Mesenchymal stem cell (in vitro differentiated cells and primary cell): ENCODE results near the gene OSBPL7.

Experiments used
- DNase-seq: peaks from one replicate; pipeline ENCODE4 v3.0.0-alpha.2; 2013
- H2AFZ ChIP-seq: one replicate; pipeline ENCODE4 v1.6.1; 2013; ENCODE audit warnings: low read depth, mild to moderate bottlenecking, control low read depth, inconsistent platforms, low read length, moderate library complexity
- H2AK5ac ChIP-seq: 2 replicates; pipeline ENCODE4 v1.6.1; 2013; ENCODE audit warnings: low read length, moderate library complexity, mild to moderate bottlenecking, inconsistent platforms; ENCODE audit not compliant: severe bottlenecking
- H2BK120ac ChIP-seq: one replicate; pipeline ENCODE4 v1.6.1; 2013; ENCODE audit warnings: low read depth, mild to moderate bottlenecking, inconsistent platforms, low read length, moderate library complexity
- H2BK12ac ChIP-seq, 2 experiments: one replicate each; pipeline ENCODE4 v1.6.1; 2013; ENCODE audit warnings: inconsistent platforms in 2 of 2, low read length in 2 of 2, mild to moderate bottlenecking in 2 of 2, moderate library complexity in 2 of 2, control low read depth in 1 of 2
- H2BK15ac ChIP-seq: one replicate; pipeline ENCODE4 v1.6.1; 2013; ENCODE audit warnings: mild to moderate bottlenecking, low read depth, inconsistent platforms; ENCODE audit not compliant: poor library complexity, severe bottlenecking
- H2BK5ac ChIP-seq: 2 replicates; pipeline ENCODE4 v1.6.1; 2013; ENCODE audit warnings: low read depth, mild to moderate bottlenecking, low read length, control low read depth, inconsistent platforms; ENCODE audit not compliant: poor library complexity, severe bottlenecking
- H3K14ac ChIP-seq, 2 experiments: one replicate each; pipeline ENCODE4 v1.6.1; 2013; ENCODE audit warnings: inconsistent platforms in 2 of 2, low read length in 2 of 2, control low read depth in 1 of 2, mild to moderate bottlenecking in 1 of 2, moderate library complexity in 1 of 2
- H3K18ac ChIP-seq, 2 experiments: one replicate each; pipeline ENCODE4 v1.6.1; 2013; ENCODE audit warnings: inconsistent platforms in 2 of 2, low read length in 2 of 2, control low read depth in 1 of 2, low read depth in 1 of 2, mild to moderate bottlenecking in 1 of 2
- H3K23ac ChIP-seq, 2 experiments: one replicate each; pipeline ENCODE4 v1.6.1; 2013; ENCODE audit warnings: inconsistent platforms in 2 of 2, low read length in 2 of 2, mild to moderate bottlenecking in 2 of 2, moderate library complexity in 2 of 2, control low read depth in 1 of 2
- H3K27ac ChIP-seq: 2 replicates; pipeline ENCODE4 v1.5.1; 2013; ENCODE audit warnings: mild to moderate bottlenecking, moderate library complexity, low read length, control low read depth, inconsistent platforms; ENCODE audit not compliant: poor library complexity, severe bottlenecking
- H3K27me3 ChIP-seq, 2 experiments: 2 replicates each; pipeline versions ENCODE4 v1.6.1 to v1.7.0; 2013; ENCODE audit warnings: low read length in 2 of 2, mild to moderate bottlenecking in 2 of 2, moderate library complexity in 2 of 2, control low read depth in 1 of 2, inconsistent platforms in 1 of 2; ENCODE audit not compliant: control insufficient read depth in 1 of 2, insufficient read depth in 1 of 2
- H3K36me3 ChIP-seq, 2 experiments: 2 replicates each; pipeline versions ENCODE4 v1.6.1 to v1.7.0; 2013; ENCODE audit warnings: low read length in 2 of 2, control low read depth in 1 of 2, inconsistent platforms in 1 of 2, low read depth in 1 of 2, mild to moderate bottlenecking in 1 of 2; ENCODE audit not compliant: insufficient read depth in 2 of 2, control insufficient read depth in 1 of 2
- H3K4ac ChIP-seq, 2 experiments: one replicate each; pipeline ENCODE4 v1.6.1; 2013; ENCODE audit warnings: inconsistent platforms in 2 of 2, low read length in 2 of 2, mild to moderate bottlenecking in 2 of 2, moderate library complexity in 2 of 2, control low read depth in 1 of 2, low read depth in 1 of 2
- H3K4me1 ChIP-seq: 2 replicates; pipeline ENCODE4 v1.6.1; 2013; ENCODE audit warnings: low read depth, low read length, control low read depth; ENCODE audit not compliant: control insufficient read depth, insufficient read depth
- H3K4me2 ChIP-seq: 2 replicates; pipeline ENCODE4 v1.6.1; 2013; ENCODE audit warnings: low read length, mild to moderate bottlenecking, inconsistent platforms; ENCODE audit not compliant: poor library complexity, severe bottlenecking
- H3K4me3 ChIP-seq, 2 experiments: 2 replicates each; pipeline versions ENCODE4 v1.5.1 to v1.7.0; 2013; ENCODE audit warnings: low read length in 2 of 2, mild to moderate bottlenecking in 2 of 2, control low read depth in 1 of 2, low read depth in 1 of 2; ENCODE audit not compliant: insufficient read depth in 1 of 2
- H3K79me1 ChIP-seq: replicated peaks from 2 replicates; pipeline ENCODE4 v1.6.1; 2013; ENCODE audit warnings: mild to moderate bottlenecking, control low read depth, low read length, inconsistent platforms; ENCODE audit not compliant: poor library complexity, severe bottlenecking
- H3K9ac ChIP-seq: 2 replicates; pipeline ENCODE4 v1.7.0; 2013; ENCODE audit warnings: mild to moderate bottlenecking, low read length, moderate library complexity
- H3K9me3 ChIP-seq: 2 replicates; pipeline ENCODE4 v1.7.0; 2013; ENCODE audit warnings: mild to moderate bottlenecking, low read length; ENCODE audit not compliant: control insufficient read depth
- H4K8ac ChIP-seq: one replicate; pipeline ENCODE4 v1.6.1; 2013; ENCODE audit warnings: inconsistent platforms, mild to moderate bottlenecking, low read length, moderate library complexity
- H4K91ac ChIP-seq: one replicate; pipeline ENCODE4 v1.6.1; 2013; ENCODE audit warnings: mild to moderate bottlenecking, low read length, inconsistent platforms
- WGBS: methylation state at CpG from one replicate; pipeline ENCODE4 v1.1.7; 2013; ENCODE audit warnings: mixed read lengths; 5-methylcytosine and 5-hydroxymethylcytosine counted together

OSBPL7 gene

DNA sequence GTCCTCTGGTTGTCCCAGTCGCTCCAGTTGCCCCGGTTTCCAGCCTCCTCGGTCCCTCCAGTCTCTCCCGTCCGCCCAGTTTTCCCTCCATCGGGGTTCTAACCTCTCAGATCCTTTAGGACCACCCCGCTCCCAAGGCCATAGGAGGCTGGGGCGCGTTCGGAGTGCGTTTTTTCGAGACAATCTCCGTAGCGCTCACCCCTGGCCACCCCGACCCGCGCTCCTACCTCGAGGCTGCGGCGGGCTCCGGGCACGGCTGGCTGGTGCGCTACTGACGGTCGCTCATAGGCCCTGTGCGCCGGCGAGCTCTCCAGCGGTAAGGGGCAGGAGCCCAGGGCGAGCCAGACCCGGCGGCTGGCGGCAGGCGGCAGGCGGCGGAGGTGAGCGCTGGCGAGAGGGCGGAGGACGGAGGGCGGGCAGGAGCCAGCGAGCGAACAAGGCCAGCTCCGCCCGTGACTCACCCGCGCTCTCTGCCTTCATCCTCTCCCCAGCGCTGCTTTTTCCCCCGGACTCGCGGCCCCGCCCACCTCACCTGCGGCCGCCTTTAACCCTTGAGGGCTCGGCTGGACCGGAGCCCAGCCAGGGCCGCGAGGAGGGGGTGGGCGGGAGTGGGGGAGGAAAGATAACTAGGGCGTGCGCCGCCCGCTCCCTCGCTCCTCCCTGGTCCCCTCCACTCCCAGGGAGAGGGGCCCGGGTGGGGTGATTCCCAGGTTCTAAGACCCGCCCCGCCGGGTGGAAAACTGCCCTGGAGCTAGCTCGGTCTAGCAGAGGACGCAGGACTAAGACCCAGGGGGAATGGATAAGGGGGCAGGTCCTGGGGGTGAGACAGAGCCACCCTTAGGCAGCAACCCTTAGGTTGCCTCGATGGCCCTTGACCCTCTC lies 29.3 kb upstream of the OSBPL7 start, which contains the start of gene SP6:
Gene SP6, minus strand, starts transcription at position 472 of the 882 bp plus-strand sequence. CDS start 2,734 bp downstream, outside the sequence.
- Histone ChIP-seq H3K9ac (peak within 1 kb of the TSS; percentile 32), H3K79me1 (no peaks in the 10 kb centered on the region), H4K8ac (no peak within 1 kb of the TSS), H2BK120ac (peak within 1 kb of the TSS; percentile 55), H3K27me3 (peaks cover 93 to 95% of the 10 kb centered on the region in 2 experiments), H2BK15ac (no peak within 1 kb of the TSS), H2AFZ (peak within 1 kb of the TSS; percentile 20), H2AK5ac (no peak within 1 kb of the TSS), H3K18ac (no peak within 1 kb of the TSS), H4K91ac (no peak within 1 kb of the TSS), H3K14ac (no peak within 1 kb of the TSS), H3K4ac (no peak within 1 kb of the TSS), H3K4me3 (peak within 1 kb of the TSS; percentile 39 to 61), H2BK12ac (peak within 1 kb of the TSS in 1 of 2 experiments; percentile 76), H3K9me3 (no peaks in the 10 kb centered on the region), H3K36me3 (no peaks in the 10 kb centered on the region), H3K27ac (no peak within 1 kb of the TSS), H3K23ac (no peak within 1 kb of the TSS), H3K4me2 (peak within 1 kb of the TSS; percentile 78), H2BK5ac (no peak within 1 kb of the TSS), H3K4me1 (peaks cover 12% of the 10 kb centered on the region)
- DNase-seq: peak; percentile 60
- WGBS: 2% methylated on average over 44 of the region's 71 CpGs

DNA sequence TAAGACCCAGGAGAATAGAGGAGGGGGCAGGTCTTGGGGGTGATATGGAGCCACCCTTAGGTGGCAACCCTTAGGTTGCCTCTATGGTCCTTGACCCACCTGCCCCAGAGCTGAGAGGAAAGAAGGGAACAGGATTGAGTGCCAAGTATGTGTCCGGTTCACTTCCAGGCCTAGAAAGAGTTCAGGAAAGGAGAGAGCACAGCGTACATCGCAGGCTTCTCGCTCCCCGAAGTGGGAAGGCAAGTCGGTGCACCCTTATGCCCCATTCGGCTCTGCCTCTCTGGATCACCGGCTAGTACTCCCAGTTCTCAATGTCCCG lies 28.7 kb upstream of the OSBPL7 start:
- no peaks in the 10 kb centered on the region for H3K9me3 ChIP-seq
- peak overlapping the region; percentile 78 for H3K4me2 ChIP-seq
- H3K14ac ChIP-seq: no peak overlapping the region
- peaks cover 92 to 95% of the 10 kb centered on the region in 2 experiments for H3K27me3 ChIP-seq
- peak overlapping the region in 1 of 2 experiments; percentile 61 for H3K4me3 ChIP-seq
- H3K4me1 ChIP-seq: peaks cover 12% of the 10 kb centered on the region
- no peak overlapping the region for H2BK120ac ChIP-seq
- no peak overlapping the region for H2BK15ac ChIP-seq
- H3K23ac ChIP-seq: no peak overlapping the region
- H2BK12ac ChIP-seq: no peak overlapping the region
- H2AFZ ChIP-seq: no peak overlapping the region
- H3K9ac ChIP-seq: peak overlapping the region; percentile 32
- no peak overlapping the region for H4K8ac ChIP-seq
- H3K36me3 ChIP-seq: no peaks in the 10 kb centered on the region
- no peak overlapping the region for H2BK5ac ChIP-seq
- no peak overlapping the region for H4K91ac ChIP-seq
- no peak overlapping the region for H3K27ac ChIP-seq
- H3K18ac ChIP-seq: no peak overlapping the region
- no peak for DNase-seq
- H3K79me1 ChIP-seq: no peaks in the 10 kb centered on the region
- WGBS: 20% methylated on average over 9 of the region's 9 CpGs
- no peak overlapping the region for H3K4ac ChIP-seq
- H2AK5ac ChIP-seq: no peak overlapping the region

DNA sequence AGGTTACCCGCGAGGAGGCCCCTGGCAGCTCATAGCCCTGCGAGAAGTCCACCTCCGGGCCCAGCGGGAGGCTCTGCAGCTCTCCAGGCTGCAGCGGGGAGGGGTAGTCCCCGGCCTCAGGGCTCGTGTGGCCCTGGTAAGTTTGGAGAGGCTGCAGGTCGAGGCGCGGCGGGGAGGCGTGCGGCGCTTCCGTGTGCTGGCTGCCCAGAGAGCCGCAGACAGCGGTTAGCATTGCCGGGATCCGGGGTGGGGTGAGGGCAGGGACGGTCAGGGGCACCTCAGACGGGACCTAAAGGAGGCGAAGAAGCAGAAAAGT lies 26.6 kb upstream of the OSBPL7 start:
- H3K79me1 ChIP-seq: no peaks in the 10 kb centered on the region
- WGBS: 38% methylated on average over 14 of the region's 23 CpGs
- no peak overlapping the region for H3K4me3 ChIP-seq
- H3K27me3 ChIP-seq: peaks cover 75 to 87% of the 10 kb centered on the region in 2 experiments
- no peak overlapping the region for H3K4me2 ChIP-seq
- H2BK5ac ChIP-seq: no peak overlapping the region
- H2AFZ ChIP-seq: no peak overlapping the region
- DNase-seq: no peak
- H3K4ac ChIP-seq: no peak overlapping the region
- no peak overlapping the region for H3K23ac ChIP-seq
- H3K27ac ChIP-seq: no peak overlapping the region
- H3K9ac ChIP-seq: no peak overlapping the region
- H4K91ac ChIP-seq: no peak overlapping the region
- H3K18ac ChIP-seq: no peak overlapping the region
- no peaks in the 10 kb centered on the region for H3K9me3 ChIP-seq
- H2BK15ac ChIP-seq: no peak overlapping the region
- H2BK12ac ChIP-seq: no peak overlapping the region
- H3K4me1 ChIP-seq: peaks cover 12% of the 10 kb centered on the region
- H4K8ac ChIP-seq: no peak overlapping the region
- no peak overlapping the region for H2AK5ac ChIP-seq
- H3K14ac ChIP-seq: no peak overlapping the region
- H2BK120ac ChIP-seq: no peak overlapping the region
- no peaks in the 10 kb centered on the region for H3K36me3 ChIP-seq

DNA sequence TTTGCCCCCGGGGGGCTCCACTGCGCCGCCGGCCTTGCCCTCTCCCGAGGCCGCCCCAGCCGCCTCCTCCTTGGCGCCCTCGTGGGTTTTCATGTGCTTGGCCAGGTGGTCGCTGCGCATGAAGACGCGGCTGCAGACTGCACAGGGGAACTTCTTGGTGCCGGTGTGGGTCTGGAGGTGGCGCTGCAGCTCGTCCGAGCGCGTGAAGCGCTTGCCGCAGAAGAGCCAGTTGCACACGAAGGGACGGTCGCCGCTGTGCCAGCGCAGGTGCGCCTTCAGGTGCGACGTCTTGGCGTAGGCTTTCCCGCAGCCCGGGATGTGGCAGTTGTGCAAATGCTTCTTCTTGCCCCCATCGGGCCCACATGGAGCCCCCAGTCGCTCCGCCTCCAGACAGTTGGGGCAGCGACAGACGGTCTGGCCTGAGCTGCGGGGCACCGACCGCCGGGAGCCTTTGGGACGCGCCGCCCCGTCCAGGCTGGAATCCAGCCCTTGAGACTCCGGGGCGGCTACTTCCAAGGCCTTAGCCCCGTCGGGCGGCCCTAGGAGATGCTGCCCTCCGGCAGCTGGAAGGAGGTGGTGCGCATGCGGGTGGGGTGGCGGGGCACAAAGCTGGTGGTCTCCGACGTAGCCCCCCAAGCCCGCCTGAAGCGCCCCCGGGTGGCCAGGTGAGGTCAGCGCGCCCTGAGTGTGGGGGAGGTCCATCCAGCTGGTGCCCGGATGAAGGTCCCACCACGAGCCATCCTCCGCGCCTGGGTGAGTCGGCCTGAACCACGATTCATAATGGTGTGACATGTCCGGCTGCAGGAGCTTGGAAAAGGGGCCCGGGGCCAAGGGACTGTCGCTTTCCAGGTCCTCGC lies 26.0 kb upstream of the OSBPL7 start:
- H2AK5ac ChIP-seq: no peak overlapping the region
- H3K27me3 ChIP-seq: peaks cover 69 to 82% of the 10 kb centered on the region in 2 experiments
- H3K4ac ChIP-seq: no peak overlapping the region
- peaks cover 12% of the 10 kb centered on the region for H3K4me1 ChIP-seq
- H3K79me1 ChIP-seq: no peaks in the 10 kb centered on the region
- H3K27ac ChIP-seq: no peak overlapping the region
- H2AFZ ChIP-seq: no peak overlapping the region
- no peak overlapping the region for H4K91ac ChIP-seq
- H2BK120ac ChIP-seq: no peak overlapping the region
- no peak overlapping the region for H3K4me2 ChIP-seq
- H3K23ac ChIP-seq: no peak overlapping the region
- no peak overlapping the region for H2BK5ac ChIP-seq
- H3K36me3 ChIP-seq: no peaks in the 10 kb centered on the region
- no peak overlapping the region for H3K18ac ChIP-seq
- no peak overlapping the region for H4K8ac ChIP-seq
- no peak overlapping the region for H3K14ac ChIP-seq
- H3K4me3 ChIP-seq: no peak overlapping the region
- no peak for DNase-seq
- H2BK15ac ChIP-seq: no peak overlapping the region
- no peak overlapping the region for H3K9ac ChIP-seq
- no peak overlapping the region for H2BK12ac ChIP-seq
- WGBS: 36% methylated on average over 71 of the region's 71 CpGs
- no peaks in the 10 kb centered on the region for H3K9me3 ChIP-seq
